HG02763 (cell line): ENCODE results near the gene RDM1.
"Not testable (repeated sequence)": the region's sequence is repeated elsewhere in the genome, so short reads cannot be mapped to it uniquely, and the experiment has no call there.

Experiments
- ATAC-seq: cut with Tn5 transposase; IDR thresholded peaks from one replicate; pipeline ENCODE4 v1.9.1; 2021; ENCODE audit warnings: mild to moderate bottlenecking, moderate library complexity; ENCODE audit not compliant: unreplicated experiment

The RDM1 gene

DNA sequence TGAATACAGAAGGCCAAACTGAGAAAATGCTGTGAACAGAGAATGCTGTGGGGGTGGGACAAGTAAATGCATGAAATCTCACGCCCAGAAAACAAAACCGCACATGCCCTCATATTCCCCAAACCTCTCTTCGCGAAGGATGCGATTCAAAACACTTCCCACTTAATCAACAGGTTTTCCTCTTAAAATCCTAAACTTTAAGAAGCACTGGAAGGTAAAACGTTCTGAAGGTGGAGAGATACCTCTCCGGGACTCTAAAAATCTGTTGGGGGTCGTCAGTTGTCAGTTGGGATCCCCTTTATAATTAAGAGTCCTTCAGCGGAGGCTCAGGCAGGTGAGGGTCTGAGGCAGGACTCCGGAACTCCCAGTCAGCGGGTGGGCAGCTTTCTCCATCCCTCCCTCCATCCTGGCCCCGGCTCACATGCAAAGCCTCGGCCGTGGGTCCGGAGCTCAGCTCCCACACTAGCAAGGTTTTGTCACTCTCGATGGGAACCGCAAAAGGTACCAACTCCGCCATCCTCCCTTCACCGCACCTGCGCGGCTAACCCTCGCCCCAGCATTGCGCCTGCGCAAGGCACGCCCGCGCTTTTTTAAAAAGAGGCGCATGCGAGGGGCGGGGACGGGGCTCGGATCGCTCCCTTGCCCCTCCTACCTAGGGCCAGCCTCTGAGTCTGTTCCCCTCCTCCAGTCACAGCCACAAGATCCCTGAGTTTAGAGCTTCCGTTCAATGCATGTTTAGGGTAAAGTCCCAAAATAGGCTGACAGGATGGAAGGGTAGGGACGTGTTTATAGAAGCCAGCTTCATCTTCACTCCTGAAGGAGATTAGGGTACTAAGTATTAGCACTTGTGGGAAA, at the start of gene RDM1:
Gene RDM1, minus strand, starts transcription at position 563 of the 855 bp plus-strand sequence. Its CDS starts 46 bp downstream, at position 517.
- peak; percentile 67 for ATAC-seq

GRCh38 chr17:35978346-35978745, 47.8 kb upstream of the RDM1 start:
- no peak for ATAC-seq

DNA sequence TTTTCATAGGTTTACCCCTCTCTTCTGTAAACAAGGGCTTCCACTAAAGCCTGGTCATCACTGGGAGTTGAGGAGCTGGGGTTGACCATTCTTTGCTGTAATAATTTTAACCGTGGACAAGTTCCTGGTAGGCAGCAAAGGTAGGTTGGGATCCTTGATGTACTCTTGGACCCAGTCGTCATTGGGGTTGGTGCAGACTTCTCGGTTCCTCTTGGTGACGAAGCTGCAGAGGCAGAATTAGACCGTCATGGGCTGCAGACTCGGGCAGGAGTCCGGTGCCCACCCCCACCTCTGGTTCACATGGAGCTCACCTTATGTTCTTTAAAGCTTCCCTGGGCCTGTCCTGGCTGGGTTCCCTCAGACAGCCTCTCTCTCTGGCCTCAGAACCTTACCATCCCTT, 46.9 kb upstream of the RDM1 start:
- ATAC-seq, result no peak

DNA sequence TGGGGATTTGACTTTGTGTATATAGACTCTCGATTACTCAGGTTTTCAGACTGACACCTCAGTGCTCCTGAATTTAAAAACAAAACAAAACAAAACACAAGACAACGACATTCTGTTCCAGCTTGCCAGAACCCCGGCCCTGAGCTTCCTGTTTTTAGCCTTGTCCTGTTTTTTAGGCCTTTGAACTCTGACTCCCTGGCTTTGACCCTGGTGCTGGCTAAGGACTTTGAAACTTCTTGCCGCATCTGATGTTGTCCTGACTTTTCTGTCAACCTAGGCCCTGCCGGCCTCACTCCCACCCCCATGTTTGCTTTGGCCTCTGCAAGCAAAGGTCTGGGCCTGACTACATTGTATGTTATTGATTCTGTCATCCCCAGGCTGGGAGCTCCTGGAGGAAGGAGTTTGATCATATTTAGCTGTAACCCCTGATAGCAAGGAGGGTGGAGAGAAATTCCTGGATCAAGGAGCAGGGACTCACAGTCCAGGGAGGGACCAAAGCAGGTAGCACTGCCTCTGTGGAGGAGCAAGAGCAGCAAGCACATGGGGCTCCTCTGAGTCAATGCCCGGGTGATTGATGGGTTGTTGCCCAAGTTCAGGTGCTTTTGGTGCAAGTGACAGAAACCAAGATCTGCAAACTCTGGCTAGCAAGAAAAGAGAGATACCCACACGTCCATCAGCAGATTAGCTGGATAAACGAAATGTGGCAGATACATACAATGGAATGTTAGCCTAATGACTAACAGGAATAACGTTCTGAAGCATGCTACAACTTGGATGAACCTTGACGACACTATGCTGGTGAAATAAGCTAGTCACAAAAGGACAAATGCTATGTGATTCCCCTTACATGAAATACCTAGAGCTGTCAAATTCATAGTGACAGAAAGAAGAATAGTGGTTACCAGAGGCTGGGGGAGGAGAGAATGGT, 43.0 kb upstream of the RDM1 start:
- no peak for ATAC-seq

GRCh38 chr17:35972945-35973332, 42.4 kb upstream of the RDM1 start:
- no peak for ATAC-seq

GRCh38 chr17:35972535-35972934, 42.0 kb upstream of the RDM1 start:
- no peak for ATAC-seq

GRCh38 chr17:35972066-35972465, 41.5 kb upstream of the RDM1 start:
- no peak for ATAC-seq

GRCh38 chr17:35969558-35970380, 39.2 kb upstream of the RDM1 start:
- no peak for ATAC-seq

DNA sequence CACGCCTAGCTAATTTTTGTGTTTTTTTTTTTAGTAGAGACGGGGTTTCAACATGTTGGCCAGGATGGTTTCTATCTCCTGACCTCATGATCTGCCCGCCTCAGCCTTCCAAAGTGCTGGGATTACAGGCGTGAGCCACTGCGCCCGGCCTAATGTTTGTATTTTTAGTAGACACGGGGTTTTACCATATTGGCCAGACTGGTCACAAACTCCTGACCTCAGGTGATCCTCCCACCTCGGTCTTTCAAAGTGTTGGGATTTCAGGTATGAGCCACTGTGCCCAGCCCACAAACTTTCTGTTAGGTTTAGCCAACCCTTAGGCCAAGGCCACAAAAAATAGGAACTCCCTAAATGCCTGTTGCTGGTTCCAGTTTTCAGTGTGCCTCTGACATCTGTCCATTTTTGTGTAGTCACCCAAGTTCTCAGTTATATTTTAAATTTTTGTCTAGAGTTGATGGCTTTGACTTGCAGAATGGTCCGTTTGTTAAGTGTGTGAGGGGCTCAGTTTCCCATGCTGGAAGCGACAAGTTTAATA, 38.0 kb upstream of the RDM1 start:
- ATAC-seq, result no peak

DNA sequence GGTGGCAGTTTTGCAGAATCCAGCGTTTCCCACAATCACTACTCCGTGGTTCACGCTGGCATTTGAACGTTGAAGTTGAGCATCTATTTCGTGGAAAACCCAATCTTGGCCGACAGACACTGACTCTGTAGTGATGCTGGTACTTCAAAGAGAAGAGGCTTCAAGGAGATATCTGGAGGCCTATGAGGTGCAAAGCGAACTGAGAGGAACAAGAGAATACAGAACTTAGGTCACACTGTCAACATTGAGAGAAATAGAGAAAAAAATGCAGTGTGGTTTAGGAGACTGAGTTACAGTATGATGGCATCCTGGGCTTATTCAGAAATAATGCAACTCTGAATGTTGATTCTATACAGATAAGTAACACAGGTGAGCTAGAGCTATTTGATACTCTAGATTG, 34.7 kb upstream of the RDM1 start:
- no peak for ATAC-seq

DNA sequence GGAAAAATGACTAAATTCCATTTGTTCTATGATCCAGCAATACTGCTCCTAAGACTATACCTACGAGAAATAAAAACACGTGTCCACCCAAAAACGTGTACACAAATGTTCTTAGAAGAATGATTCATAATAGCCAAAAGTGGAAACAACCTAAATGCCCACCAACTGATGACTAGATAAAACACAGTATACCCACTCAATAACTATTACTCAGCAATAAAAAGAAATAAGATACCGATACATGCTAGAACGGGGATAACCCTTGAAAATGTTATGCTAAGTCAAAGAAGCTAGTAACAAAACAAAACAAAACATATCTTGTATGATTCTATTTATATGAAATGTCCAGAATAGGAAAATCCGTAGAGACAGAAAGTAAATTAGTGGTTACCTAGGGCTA, 33.1 kb upstream of the RDM1 start:
- ATAC-seq, result no peak

GRCh38 chr17:35953720-35954119, 23.1 kb upstream of the RDM1 start:
- ATAC-seq, result no peak

- ATAC-seq, result no peak
Measured at GRCh38 chr17:35949401-35949800, 18.8 kb upstream of the RDM1 start.

GRCh38 chr17:35948092-35948491, 17.5 kb upstream of the RDM1 start:
- ATAC-seq, result no peak

DNA sequence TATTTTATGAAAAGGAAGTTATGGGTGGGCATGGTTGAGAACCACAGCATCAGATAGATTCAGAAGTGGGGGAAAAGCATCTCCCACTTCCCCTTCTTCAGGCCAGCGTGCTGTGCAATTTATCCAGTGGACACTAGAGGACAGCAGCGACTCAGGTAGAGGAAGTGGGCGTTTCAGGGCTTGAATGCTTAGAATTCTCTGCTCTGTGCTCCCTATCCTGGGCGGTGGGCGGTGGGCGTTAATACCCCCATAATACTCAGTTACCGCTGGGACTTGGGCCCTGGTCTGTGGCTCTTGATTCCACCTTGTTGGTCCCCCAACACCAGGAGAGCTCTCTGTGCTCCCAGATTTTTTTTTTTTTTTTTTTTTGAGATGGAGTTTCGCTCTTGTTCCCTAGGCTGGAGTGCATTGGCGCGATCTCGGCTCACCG, 16.6 kb upstream of the RDM1 start:
- ATAC-seq, result no peak

- no peak for ATAC-seq
Measured at GRCh38 chr17:35944151-35944550, 13.6 kb upstream of the RDM1 start.

- no peak for ATAC-seq
Measured at GRCh38 chr17:35943537-35943936, 13.0 kb upstream of the RDM1 start, which contains the start of gene LYZL6. Gene LYZL6, minus strand, starts transcription at chr17:35943713. Its CDS starts 4,357 bp downstream, at chr17:35939356.

DNA sequence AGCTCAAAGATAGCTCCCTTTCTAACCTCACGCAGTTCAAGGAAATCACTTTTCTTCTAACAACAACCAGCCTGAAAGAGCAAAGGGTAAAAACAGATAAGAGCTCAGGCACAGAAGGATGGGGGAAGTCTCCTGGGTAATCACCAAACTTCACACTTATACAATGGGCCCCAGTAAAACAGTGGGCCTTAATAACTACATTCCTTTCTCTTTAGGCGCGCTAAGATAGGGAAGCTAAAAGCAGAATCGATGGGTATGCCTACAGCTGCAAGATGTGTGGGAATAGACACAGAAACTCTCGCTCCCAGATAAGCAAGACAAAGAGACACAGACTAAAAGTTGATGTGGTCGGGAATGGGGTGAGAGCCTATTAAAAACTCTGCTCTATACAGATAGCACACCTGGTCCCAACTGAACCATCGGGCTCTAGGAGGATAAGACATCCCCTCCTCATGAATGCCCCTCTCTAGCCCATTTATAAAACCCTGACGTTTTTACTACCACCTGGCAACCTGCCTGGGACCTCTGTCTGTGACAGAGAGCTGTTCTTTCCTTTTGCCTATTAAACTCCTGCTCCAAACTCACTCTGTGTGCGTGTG, 12.1 kb upstream of the RDM1 start:
- ATAC-seq, result no peak

DNA sequence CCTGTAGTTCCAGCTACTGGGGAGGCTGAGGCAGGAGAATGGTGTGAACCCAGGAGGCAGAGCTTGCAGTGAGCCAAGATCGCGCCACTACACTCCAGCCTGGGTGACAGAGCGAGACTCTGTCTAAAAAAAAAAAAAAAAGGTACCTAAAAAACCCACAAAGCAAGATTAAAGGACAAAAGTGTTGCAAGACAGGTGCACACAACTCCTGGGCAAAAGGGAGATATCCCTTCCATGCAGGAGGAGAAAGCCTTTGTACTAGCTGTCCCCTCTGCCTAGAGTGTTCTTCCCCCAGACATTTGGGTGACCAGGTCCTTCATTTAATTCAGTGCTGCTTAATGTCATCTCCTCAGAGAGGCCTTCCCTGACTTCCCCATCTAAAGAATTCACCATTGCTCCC, 7.9 kb upstream of the RDM1 start:
- ATAC-seq, result not testable (repeated sequence)

DNA sequence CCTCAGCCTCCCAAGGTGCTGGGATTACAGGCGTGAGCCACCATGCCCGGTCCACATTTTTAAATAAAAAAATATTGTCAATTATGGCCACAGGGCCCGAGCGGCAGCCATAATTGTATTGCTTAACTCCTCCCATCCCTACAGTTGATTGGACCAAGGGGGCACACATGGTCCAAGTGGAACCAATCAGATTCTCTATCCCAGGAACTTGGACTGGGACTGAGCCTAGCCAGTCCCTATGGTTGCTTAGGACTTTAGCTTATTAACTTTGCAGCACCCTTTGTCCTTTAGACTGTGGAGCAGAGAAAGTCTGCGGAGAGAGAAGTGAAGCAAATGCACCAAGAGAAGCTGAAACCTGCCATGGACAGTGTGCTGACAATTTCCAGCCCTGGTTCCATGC, 5.5 kb upstream of the RDM1 start:
- no peak for ATAC-seq
